Neutrophil (primary cell): Measurements from ENCODE around the gene ELAVL4.

ENCODE experiments used
- H3K27ac ChIP-seq: fragments of 200-600 bp; sonication (generic); 2 replicates; pipeline ENCODE4 v1.5.1; 2016; ENCODE audit warnings: mild to moderate bottlenecking, moderate library complexity
- H3K27me3 ChIP-seq: fragments of 200-600 bp; sonication (generic); 2 replicates; pipeline ENCODE4 v1.6.0; 2016; ENCODE audit warnings: mild to moderate bottlenecking
- H3K36me3 ChIP-seq: fragments of 200-600 bp; sonication (generic); 2 replicates; pipeline ENCODE4 v1.5.1; 2017
- H3K4me1 ChIP-seq, 2 experiments: fragments of 200-600 bp in 1 of 2; sonication (generic) in 1 of 2; 1 replicate in 1 of 2; 2 replicates in 1 of 2; pipeline versions ENCODE4 v1.5.1 to v1.6.1; 2013 to 2016; ENCODE audit warnings: low read depth in 1 of 2, low read length in 1 of 2, mild to moderate bottlenecking in 1 of 2, moderate library complexity in 1 of 2; ENCODE audit not compliant: control insufficient read depth in 1 of 2, insufficient read depth in 1 of 2
- H3K4me3 ChIP-seq, 2 experiments: fragments of 200-600 bp in 1 of 2; sonication (generic) in 1 of 2; 1 replicate in 1 of 2; 2 replicates in 1 of 2; pipeline ENCODE4 v1.5.1; 2013 to 2016; ENCODE audit warnings: low read depth in 1 of 2, low read length in 1 of 2, mild to moderate bottlenecking in 1 of 2, moderate library complexity in 1 of 2
- H3K9me3 ChIP-seq: fragments of 200-600 bp; sonication (generic); 2 replicates; pipeline ENCODE4 v1.5.1; 2016
- CTCF ChIP-seq: fragments of 200-600 bp; sonication (generic); IDR thresholded peaks from 2 replicates; pipeline ENCODE4 v1.5.1; 2016; ENCODE audit warnings: antibody characterized with exemption

The ELAVL4 gene

GRCh38 chr1:50148142-50148923 is 39.6 kb downstream of the ELAVL4 start:
- H3K27me3 ChIP-seq: no peaks in the 10 kb centered on the region
- H3K9me3 ChIP-seq: no peaks in the 10 kb centered on the region
- H3K27ac ChIP-seq: no peak overlapping the region
- TF ChIP-seq CTCF: no peak
- no peak overlapping the region for H3K4me3 ChIP-seq
- H3K36me3 ChIP-seq: no peaks in the 10 kb centered on the region
- no peaks in the 10 kb centered on the region for H3K4me1 ChIP-seq

GRCh38 chr1:50152236-50152635 is 43.5 kb downstream of the ELAVL4 start:
- no peak overlapping the region for H3K4me3 ChIP-seq
- H3K27ac ChIP-seq: no peak overlapping the region
- H3K36me3 ChIP-seq: no peaks in the 10 kb centered on the region
- no peaks in the 10 kb centered on the region for H3K4me1 ChIP-seq
- no peaks in the 10 kb centered on the region for H3K27me3 ChIP-seq
- no peak for TF ChIP-seq CTCF
- no peaks in the 10 kb centered on the region for H3K9me3 ChIP-seq

- H3K4me3 ChIP-seq: no peak overlapping the region
- no peaks in the 10 kb centered on the region for H3K27me3 ChIP-seq
- no peaks in the 10 kb centered on the region for H3K4me1 ChIP-seq
- H3K36me3 ChIP-seq: no peaks in the 10 kb centered on the region
- TF ChIP-seq CTCF: no peak
- no peak overlapping the region for H3K27ac ChIP-seq
- no peaks in the 10 kb centered on the region for H3K9me3 ChIP-seq
These were observed 46.8 kb downstream of the ELAVL4 start for GRCh38 chr1:50155541-50155940.

- Histone ChIP-seq H3K4me1 (no peaks in the 10 kb centered on the region), H3K27me3 (no peaks in the 10 kb centered on the region)
- TF ChIP-seq CTCF: no peak
These were observed 47.7 kb downstream of the ELAVL4 start for GRCh38 chr1:50156241-50157010.

GRCh38 chr1:50157306-50157941 is 48.7 kb downstream of the ELAVL4 start:
- Histone ChIP-seq H3K4me3 (no peak overlapping the region), H3K27me3 (no peaks in the 10 kb centered on the region), H3K9me3 (no peaks in the 10 kb centered on the region), H3K27ac (no peak overlapping the region), H3K4me1 (no peaks in the 10 kb centered on the region), H3K36me3 (no peaks in the 10 kb centered on the region)
- no peak for TF ChIP-seq CTCF

More at GRCh38 chr1:50156241-50157010, 47.7 kb downstream of the ELAVL4 start:
- Histone ChIP-seq H3K9me3 (no peaks in the 10 kb centered on the region), H3K36me3 (no peaks in the 10 kb centered on the region), H3K4me3 (no peak overlapping the region), H3K27ac (no peak overlapping the region)
